ENCODE data around the gene ALCAM.

ALCAM gene

GRCh38 chr3:105328338-105328730 lies 38.4 kb upstream of the ALCAM start (continued):
- TF ChIP-seq, protein P1, sequence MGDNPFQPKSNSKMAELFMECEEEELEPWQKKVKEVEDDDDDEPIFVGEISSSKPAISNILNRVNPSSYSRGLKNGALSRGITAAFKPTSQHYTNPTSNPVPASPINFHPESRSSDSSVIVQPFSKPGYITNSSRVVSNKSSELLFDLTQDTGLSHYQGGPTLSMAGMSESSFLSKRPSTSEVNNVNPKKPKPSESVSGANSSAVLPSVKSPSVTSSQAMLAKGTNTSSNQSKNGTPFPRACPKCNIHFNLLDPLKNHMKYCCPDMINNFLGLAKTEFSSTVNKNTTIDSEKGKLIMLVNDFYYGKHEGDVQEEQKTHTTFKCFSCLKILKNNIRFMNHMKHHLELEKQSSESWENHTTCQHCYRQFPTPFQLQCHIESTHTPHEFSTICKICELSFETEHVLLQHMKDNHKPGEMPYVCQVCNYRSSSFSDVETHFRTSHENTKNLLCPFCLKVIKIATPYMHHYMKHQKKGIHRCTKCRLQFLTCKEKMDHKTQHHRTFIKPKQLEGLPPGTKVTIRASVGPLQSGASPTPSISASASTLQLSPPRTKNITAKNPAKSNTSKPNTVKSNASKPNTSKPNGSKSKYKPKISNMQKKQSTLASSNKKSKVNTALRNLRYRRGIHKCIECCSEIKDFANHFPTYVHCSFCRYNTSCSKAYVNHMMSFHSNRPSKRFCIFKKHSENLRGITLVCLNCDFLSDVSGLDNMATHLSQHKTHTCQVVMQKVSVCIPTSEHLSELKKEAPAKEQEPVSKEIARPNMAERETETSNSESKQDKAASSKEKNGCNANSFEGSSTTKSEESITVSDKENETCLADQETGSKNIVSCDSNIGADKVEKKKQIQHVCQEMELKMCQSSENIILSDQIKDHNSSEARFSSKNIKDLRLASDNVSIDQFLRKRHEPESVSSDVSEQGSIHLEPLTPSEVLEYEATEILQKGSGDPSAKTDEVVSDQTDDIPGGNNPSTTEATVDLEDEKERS (tag by site-specific recombination; IDR thresholded peaks at IDR 0.05): no peak

- Histone ChIP-seq H3K27ac (ENCODE audit: extremely low read depth, low read depth, low read length) (no peak overlapping the region), H3K4me3 (ENCODE audit: low read depth, low read length) (no peak overlapping the region), H3K36me3 (ENCODE audit: control insufficient read depth in 2 of 2, insufficient read depth in 1 of 2, low read length in 2 of 2) (no peaks in the 10 kb centered on the region), H3K4me1 (ENCODE audit: control insufficient read depth, insufficient read depth, low read length) (no peaks in the 10 kb centered on the region), H3K9me3 (ENCODE audit: control insufficient read depth, insufficient read depth, low read depth, low read length) (no peaks in the 10 kb centered on the region)
- CTCF ChIA-PET: no interaction called here
- POLR2A ChIA-PET: no interaction called here
- TF ChIP-seq, protein P2, sequence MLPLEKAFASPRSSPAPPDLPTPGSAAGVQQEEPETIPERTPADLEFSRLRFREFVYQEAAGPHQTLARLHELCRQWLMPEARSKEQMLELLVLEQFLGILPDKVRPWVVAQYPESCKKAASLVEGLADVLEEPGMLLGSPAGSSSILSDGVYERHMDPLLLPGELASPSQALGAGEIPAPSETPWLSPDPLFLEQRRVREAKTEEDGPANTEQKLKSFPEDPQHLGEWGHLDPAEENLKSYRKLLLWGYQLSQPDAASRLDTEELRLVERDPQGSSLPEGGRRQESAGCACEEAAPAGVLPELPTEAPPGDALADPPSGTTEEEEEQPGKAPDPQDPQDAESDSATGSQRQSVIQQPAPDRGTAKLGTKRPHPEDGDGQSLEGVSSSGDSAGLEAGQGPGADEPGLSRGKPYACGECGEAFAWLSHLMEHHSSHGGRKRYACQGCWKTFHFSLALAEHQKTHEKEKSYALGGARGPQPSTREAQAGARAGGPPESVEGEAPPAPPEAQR (tag by site-specific recombination; IDR thresholded peaks at IDR 0.05): no peak
- TF ChIP-seq ZNF112 (tag by site-specific recombination; IDR thresholded peaks at IDR 0.05): no peak
- TF ChIP-seq ZBTB17 (tag by site-specific recombination; IDR thresholded peaks at IDR 0.05): no peak
- TF ChIP-seq, protein P3, sequence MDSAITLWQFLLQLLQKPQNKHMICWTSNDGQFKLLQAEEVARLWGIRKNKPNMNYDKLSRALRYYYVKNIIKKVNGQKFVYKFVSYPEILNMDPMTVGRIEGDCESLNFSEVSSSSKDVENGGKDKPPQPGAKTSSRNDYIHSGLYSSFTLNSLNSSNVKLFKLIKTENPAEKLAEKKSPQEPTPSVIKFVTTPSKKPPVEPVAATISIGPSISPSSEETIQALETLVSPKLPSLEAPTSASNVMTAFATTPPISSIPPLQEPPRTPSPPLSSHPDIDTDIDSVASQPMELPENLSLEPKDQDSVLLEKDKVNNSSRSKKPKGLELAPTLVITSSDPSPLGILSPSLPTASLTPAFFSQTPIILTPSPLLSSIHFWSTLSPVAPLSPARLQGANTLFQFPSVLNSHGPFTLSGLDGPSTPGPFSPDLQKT (IDR thresholded peaks at IDR 0.05; ENCODE audit: borderline replicate concordance, low read depth, low read length): no peak
- no peak for TF ChIP-seq ZNF610 (tag by site-specific recombination; IDR thresholded peaks at IDR 0.05; ENCODE audit: borderline replicate concordance)
- no peak for TF ChIP-seq ZNF792 (tag by site-specific recombination; IDR thresholded peaks at IDR 0.05)
- no peak for TF ChIP-seq ZXDB (tag by site-specific recombination; IDR thresholded peaks at IDR 0.05)
- TF ChIP-seq ZNF529 (tag by site-specific recombination; IDR thresholded peaks at IDR 0.05; ENCODE audit: insufficient replicate concordance): no peak
- TF ChIP-seq GLI4 (tag by site-specific recombination; IDR thresholded peaks at IDR 0.05): no peak
- TF ChIP-seq ZNF843 (tag by site-specific recombination; IDR thresholded peaks at IDR 0.05): no peak
- TF ChIP-seq, protein P4, sequence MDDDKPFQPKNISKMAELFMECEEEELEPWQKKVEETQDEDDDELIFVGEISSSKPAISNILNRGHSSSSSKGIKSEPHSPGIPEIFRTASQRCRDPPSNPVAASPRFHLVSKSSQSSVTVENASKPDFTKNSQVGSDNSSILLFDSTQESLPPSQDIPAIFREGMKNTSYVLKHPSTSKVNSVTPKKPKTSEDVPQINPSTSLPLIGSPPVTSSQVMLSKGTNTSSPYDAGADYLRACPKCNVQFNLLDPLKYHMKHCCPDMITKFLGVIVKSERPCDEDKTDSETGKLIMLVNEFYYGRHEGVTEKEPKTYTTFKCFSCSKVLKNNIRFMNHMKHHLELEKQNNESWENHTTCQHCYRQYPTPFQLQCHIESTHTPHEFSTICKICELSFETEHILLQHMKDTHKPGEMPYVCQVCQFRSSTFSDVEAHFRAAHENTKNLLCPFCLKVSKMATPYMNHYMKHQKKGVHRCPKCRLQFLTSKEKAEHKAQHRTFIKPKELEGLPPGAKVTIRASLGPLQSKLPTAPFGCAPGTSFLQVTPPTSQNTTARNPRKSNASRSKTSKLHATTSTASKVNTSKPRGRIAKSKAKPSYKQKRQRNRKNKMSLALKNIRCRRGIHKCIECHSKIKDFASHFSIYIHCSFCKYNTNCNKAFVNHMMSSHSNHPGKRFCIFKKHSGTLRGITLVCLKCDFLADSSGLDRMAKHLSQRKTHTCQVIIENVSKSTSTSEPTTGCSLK (tag by site-specific recombination; IDR thresholded peaks at IDR 0.05): no peak
- TF ChIP-seq HOXA7 (CRISPR knock-in tag; IDR thresholded peaks at IDR 0.05; ENCODE audit: borderline replicate concordance): no peak
- TF ChIP-seq, protein P5, sequence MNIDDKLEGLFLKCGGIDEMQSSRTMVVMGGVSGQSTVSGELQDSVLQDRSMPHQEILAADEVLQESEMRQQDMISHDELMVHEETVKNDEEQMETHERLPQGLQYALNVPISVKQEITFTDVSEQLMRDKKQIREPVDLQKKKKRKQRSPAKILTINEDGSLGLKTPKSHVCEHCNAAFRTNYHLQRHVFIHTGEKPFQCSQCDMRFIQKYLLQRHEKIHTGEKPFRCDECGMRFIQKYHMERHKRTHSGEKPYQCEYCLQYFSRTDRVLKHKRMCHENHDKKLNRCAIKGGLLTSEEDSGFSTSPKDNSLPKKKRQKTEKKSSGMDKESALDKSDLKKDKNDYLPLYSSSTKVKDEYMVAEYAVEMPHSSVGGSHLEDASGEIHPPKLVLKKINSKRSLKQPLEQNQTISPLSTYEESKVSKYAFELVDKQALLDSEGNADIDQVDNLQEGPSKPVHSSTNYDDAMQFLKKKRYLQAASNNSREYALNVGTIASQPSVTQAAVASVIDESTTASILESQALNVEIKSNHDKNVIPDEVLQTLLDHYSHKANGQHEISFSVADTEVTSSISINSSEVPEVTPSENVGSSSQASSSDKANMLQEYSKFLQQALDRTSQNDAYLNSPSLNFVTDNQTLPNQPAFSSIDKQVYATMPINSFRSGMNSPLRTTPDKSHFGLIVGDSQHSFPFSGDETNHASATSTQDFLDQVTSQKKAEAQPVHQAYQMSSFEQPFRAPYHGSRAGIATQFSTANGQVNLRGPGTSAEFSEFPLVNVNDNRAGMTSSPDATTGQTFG (tag by site-specific recombination; IDR thresholded peaks at IDR 0.05; ENCODE audit: borderline replicate concordance): no peak
- TF ChIP-seq ZNF169 (tag by site-specific recombination; IDR thresholded peaks at IDR 0.05): no peak
Measured at GRCh38 chr3:105332961-105333360, 33.7 kb upstream of the ALCAM start.

Data from HEK293 (cell line).